ENCODE measurements around the gene GLS. TPM values are rescaled to one million over a fixed set of nuclear protein-coding genes. Genes with fewer than 3 reads are reported as not detected.

GLS gene
- total and polyA plus RNA-seq, 4 donors, result 31.1 to 318 (median 104) TPM

DNA sequence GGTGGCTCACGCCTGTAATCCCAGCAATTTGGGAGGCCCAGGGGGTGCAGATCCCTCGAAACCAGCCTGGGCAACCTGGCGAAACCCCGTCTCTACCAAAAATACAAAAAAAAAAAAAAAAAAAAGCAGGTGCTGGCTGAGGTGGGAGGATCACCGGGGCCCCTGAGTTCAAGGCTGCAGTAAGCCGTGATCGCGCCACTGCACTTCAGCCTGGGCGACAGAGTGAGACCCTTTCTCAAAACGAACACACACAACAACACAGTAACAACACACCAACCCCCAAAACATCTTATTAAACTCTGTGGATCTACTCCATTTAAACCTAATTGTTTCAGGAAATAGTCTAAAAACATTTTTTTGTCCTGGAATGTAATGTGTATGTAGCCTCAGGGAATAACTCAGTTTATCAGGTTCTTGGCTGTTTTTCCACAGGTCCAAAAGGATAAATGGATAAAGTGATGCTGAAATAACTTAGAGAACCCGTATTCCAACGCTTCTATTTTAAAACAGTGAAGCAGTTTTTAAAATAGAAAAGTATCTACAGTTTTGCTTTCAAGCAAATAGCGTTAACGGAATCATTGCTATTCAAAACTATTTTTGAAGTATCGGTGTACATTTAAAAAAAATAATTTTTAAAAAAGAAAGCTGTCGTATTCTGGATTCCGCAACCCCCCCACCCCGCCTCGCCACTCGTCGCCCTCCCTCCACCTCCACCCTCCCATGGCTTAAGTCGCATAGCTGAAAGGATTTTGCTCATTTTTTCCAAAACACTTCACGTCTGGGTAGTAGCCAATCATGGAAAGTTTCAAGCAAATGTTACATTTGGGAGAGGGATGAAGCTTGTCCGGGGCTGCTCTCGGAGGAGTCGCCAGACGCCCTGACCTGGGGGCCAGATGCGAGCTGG is 895 bp upstream of the GLS start:
- Histone ChIP-seq H3K4me3 (peak overlapping the region; percentile 71), H3K27ac (ENCODE audit: low read depth in 1 of 2, low read length in 1 of 2) (peak overlapping the region; percentile 95 to 97), H3K9ac (ENCODE audit: insufficient read depth in 1 of 2, low read length in 2 of 2) (peak overlapping the region; percentile 79 to 97), H3K27me3 (ENCODE audit: control insufficient read depth in 3 of 3, insufficient read depth in 3 of 3, low read length in 2 of 3) (no peaks in the 10 kb centered on the region), H3K4me1 (ENCODE audit: control insufficient read depth in 5 of 5, insufficient read depth in 5 of 5, low read length in 5 of 5) (peaks cover 0 to 37% (median 5%) of the 10 kb centered on the region in 5 donors), H3K9me3 (ENCODE audit: control insufficient read depth in 4 of 4, insufficient read depth in 3 of 4, low read length in 3 of 4) (no peaks in the 10 kb centered on the region), H3K36me3 (ENCODE audit: control insufficient read depth in 4 of 4, insufficient read depth in 4 of 4, low read length in 4 of 4) (no peaks in the 10 kb centered on the region)
- TF ChIP-seq, protein P1, sequence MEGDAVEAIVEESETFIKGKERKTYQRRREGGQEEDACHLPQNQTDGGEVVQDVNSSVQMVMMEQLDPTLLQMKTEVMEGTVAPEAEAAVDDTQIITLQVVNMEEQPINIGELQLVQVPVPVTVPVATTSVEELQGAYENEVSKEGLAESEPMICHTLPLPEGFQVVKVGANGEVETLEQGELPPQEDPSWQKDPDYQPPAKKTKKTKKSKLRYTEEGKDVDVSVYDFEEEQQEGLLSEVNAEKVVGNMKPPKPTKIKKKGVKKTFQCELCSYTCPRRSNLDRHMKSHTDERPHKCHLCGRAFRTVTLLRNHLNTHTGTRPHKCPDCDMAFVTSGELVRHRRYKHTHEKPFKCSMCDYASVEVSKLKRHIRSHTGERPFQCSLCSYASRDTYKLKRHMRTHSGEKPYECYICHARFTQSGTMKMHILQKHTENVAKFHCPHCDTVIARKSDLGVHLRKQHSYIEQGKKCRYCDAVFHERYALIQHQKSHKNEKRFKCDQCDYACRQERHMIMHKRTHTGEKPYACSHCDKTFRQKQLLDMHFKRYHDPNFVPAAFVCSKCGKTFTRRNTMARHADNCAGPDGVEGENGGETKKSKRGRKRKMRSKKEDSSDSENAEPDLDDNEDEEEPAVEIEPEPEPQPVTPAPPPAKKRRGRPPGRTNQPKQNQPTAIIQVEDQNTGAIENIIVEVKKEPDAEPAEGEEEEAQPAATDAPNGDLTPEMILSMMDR (IDR thresholded peaks at IDR 0.05; ENCODE audit: control extremely low read depth, extremely low read depth), result no peak
- DNase-seq (peak in 2 of 3 donors; percentile 41 to 80), ATAC-seq (ENCODE audit: insufficient read depth, low FRiP score) (no peak)
- WGBS, 2 donors, result 31 to 34% methylated on average over 28 of the region's 28 CpGs

DNA sequence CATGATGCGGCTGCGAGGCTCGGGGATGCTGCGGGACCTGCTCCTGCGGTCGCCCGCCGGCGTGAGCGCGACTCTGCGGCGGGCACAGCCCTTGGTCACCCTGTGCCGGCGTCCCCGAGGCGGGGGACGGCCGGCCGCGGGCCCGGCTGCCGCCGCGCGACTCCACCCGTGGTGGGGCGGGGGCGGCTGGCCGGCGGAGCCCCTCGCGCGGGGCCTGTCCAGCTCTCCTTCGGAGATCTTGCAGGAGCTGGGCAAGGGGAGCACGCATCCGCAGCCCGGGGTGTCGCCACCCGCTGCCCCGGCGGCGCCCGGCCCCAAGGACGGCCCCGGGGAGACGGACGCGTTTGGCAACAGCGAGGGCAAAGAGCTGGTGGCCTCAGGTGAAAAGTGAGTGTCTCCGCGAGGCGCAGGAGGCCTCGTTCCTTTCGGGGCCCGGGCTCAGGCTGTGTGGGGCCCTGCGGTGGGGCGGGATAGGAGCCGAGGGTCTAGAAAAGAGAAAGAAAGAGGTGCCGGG is 520 bp downstream of the GLS start:
- no peaks in the 10 kb centered on the region for H3K36me3 ChIP-seq (ENCODE audit: control insufficient read depth in 4 of 4, insufficient read depth in 4 of 4, low read length in 4 of 4)
- WGBS, 2 donors, result 0 to 1% methylated on average over 32 to 60 of the region's 60 CpGs
- H3K27me3 ChIP-seq (ENCODE audit: control insufficient read depth in 3 of 3, insufficient read depth in 3 of 3, low read length in 2 of 3), result no peaks in the 10 kb centered on the region
- peak overlapping the region in 1 of 2 donors; percentile 49 for H3K9ac ChIP-seq (ENCODE audit: insufficient read depth in 1 of 2, low read length in 2 of 2)
- no peaks in the 10 kb centered on the region for H3K9me3 ChIP-seq (ENCODE audit: control insufficient read depth in 4 of 4, insufficient read depth in 3 of 4, low read length in 3 of 4)
- peak; percentile 3 for ATAC-seq (ENCODE audit: insufficient read depth, low FRiP score)
- DNase-seq, result no peak
- H3K4me3 ChIP-seq, result peak overlapping the region; percentile 98
- TF ChIP-seq, protein P1 (IDR thresholded peaks at IDR 0.05; ENCODE audit: control extremely low read depth, extremely low read depth), result no peak
- H3K4me1 ChIP-seq (ENCODE audit: control insufficient read depth in 5 of 5, insufficient read depth in 5 of 5, low read length in 5 of 5), result peaks cover 3 to 35% (median 4%) of the 10 kb centered on the region in 5 donors
- peak overlapping the region; percentile 89 to 97 for H3K27ac ChIP-seq (ENCODE audit: low read depth in 1 of 2, low read length in 1 of 2)

DNA sequence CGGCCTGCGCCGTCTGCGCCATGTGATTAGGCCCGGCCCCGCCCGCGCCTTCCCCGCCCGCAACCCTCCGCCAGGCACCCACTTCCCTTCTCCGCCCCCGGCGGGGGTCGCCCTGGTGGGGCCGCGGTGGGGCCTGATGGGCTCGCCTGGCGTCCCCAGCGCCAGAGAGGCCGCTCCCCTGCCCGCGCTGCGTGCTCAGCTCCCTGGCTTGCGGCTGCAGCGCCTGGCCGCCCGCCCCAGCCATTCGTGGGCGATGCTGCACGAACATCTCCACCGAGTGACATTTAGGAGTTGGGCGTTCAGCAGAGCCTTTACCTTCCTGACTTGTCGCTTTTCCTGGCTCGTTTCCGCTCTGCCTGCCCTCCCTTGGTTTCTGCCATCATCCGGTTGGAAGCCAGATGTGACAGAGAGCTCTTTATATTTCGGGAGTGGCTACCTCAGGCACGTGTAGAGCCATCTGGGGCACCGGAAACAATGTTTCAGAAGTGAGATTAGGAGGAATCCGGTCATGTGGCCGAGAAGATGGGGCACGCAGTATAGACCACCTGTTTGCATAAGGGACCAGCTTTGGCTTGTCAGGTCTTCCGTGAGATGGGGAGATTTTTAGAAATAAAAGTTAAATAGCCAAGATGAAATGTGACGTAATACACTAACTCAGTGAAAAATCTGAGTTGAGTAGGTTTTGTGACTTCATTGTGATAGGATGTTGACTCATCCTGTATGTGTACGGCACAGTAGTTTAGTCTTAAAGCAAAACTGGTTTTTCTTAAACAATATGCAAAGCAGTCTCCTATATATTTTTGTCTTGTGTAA is 1.2 kb downstream of the GLS start:
- peak; percentile 36 for ATAC-seq (ENCODE audit: insufficient read depth, low FRiP score)
- WGBS, 2 donors, result 0% methylated on average over 39 to 46 of the region's 46 CpGs
- H3K9ac ChIP-seq (ENCODE audit: insufficient read depth in 1 of 2, low read length in 2 of 2), result peak overlapping the region; percentile 44 to 93

More for the DNA sequence above, 1.2 kb downstream of the GLS start:
- Histone ChIP-seq H3K4me3 (peak overlapping the region; percentile 98), H3K9me3 (ENCODE audit: control insufficient read depth in 4 of 4, insufficient read depth in 3 of 4, low read length in 3 of 4) (no peaks in the 10 kb centered on the region), H3K27ac (ENCODE audit: low read depth in 1 of 2, low read length in 1 of 2) (peak overlapping the region; percentile 89 to 97), H3K27me3 (ENCODE audit: control insufficient read depth in 3 of 3, insufficient read depth in 3 of 3, low read length in 2 of 3) (no peaks in the 10 kb centered on the region), H3K36me3 (ENCODE audit: control insufficient read depth in 4 of 4, insufficient read depth in 4 of 4, low read length in 4 of 4) (no peaks in the 10 kb centered on the region), H3K4me1 (ENCODE audit: control insufficient read depth in 5 of 5, insufficient read depth in 5 of 5, low read length in 5 of 5) (peaks cover 3 to 29% (median 4%) of the 10 kb centered on the region in 5 donors)
- peak; percentile 74 to 84 (median 83) for DNase-seq
- TF ChIP-seq, protein P1 (IDR thresholded peaks at IDR 0.05; ENCODE audit: control extremely low read depth, extremely low read depth), result no peak

Measured in lung (tissue), 12 donors.